Erythroblast (primary cell): ENCODE data around the gene VEGFB.

Source experiments
- GATA1 ChIP-seq: IDR thresholded peaks from 2 replicates; pipeline ENCODE4 v1.6.1; 2011; ENCODE audit warnings: low read depth, mild to moderate bottlenecking, control low read depth, low read length, moderate library complexity
- POLR2A ChIP-seq: IDR thresholded peaks from 2 replicates; pipeline ENCODE4 v1.6.1; 2011; ENCODE audit warnings: mild to moderate bottlenecking, low read length

DNA sequence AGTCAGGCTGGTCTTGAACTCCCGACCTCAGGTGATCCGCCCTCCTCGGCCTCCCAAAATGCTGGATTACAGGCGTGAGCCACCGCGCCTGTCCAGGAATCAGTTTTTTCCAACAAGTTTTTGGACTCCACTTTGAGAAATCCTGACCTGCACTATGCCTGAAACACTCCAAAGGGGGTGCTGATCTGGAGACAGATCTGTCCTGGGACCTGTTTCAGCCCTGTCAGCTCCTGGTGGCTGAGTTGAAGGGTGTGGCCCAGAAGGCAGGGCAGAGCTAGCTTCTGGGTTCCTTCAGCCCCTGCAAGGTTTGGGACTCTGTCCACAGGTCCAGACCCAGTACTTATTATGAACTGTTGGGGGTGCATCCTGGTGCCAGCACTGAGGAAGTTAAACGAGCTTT is 2.8 kb upstream of the VEGFB start:
- no peak for TF ChIP-seq POLR2A
- no peak for TF ChIP-seq GATA1
